Tibial nerve (tissue), 4 donors: ENCODE results near the gene OSTM1. TPM values are rescaled to one million over a fixed set of nuclear protein-coding genes. Genes with fewer than 3 reads are reported as not detected.

Experiments used
- DNase-seq, 2 donors: peaks; one replicate each; pipeline ENCODE4 v3.0.0-alpha.2; 2019; ENCODE audit warnings: low spot score in 2 of 2
- H3K27ac ChIP-seq, 4 donors: fragments of 200-600 bp; sonication (generic) in 3 of 4; one replicate each; pipeline ENCODE4 v1.5.1; 2017 to 2019; ENCODE audit warnings: mild to moderate bottlenecking in 1 of 4
- H3K27me3 ChIP-seq, 2 donors: fragments of 200-600 bp; sonication (generic) in 1 of 2; one replicate each; pipeline versions ENCODE4 v1.5.1 to v1.6.0; 2017 to 2019
- H3K36me3 ChIP-seq, 3 donors: fragments of 200-600 bp; sonication (generic); one replicate each; pipeline ENCODE4 v1.5.1; 2018 to 2019
- H3K4me1 ChIP-seq, 4 donors: fragments of 200-600 bp; sonication (generic) in 3 of 4; one replicate each; pipeline ENCODE4 v1.5.1; 2017 to 2019
- H3K4me3 ChIP-seq, 4 donors: fragments of 200-600 bp; sonication (generic) in 3 of 4; one replicate each; pipeline ENCODE4 v1.5.1; 2017 to 2019; ENCODE audit warnings: mild to moderate bottlenecking in 1 of 4, moderate library complexity in 1 of 4
- H3K9me3 ChIP-seq, 4 donors: fragments of 200-600 bp; sonication (generic) in 3 of 4; one replicate each; pipeline ENCODE4 v1.5.1; 2017 to 2019
- CTCF ChIP-seq, 5 experiments: fragments of 200-600 bp in 3 of 5; fragments of 450-650 bp in 2 of 5; sonication (generic) in 3 of 5; IDR thresholded peaks; one replicate each; pipeline ENCODE4 v1.5.1; 2016 to 2019; ENCODE audit warnings: antibody characterized with exemption in 5 of 5, mild to moderate bottlenecking in 3 of 5, moderate library complexity in 2 of 5
- EP300 ChIP-seq, 2 donors: sonication (generic); formaldehyde crosslinking; IDR thresholded peaks; one replicate each; pipeline ENCODE4 v1.6.1; 2017; ENCODE audit warnings: antibody characterized with exemption in 2 of 2, mild to moderate bottlenecking in 1 of 2
- POLR2A ChIP-seq, 2 donors: fragments of 450-650 bp; IDR thresholded peaks; one replicate each; pipeline ENCODE4 v1.6.1; 2017; ENCODE audit warnings: antibody characterized with exemption in 2 of 2, mild to moderate bottlenecking in 2 of 2, moderate library complexity in 2 of 2
- WGBS, 2 donors: methylation state at CpG; one replicate each; pipeline ENCODE4 v1.1.5; 2018; 5-methylcytosine and 5-hydroxymethylcytosine counted together
- total RNA-seq, 4 donors: library from RNA; depleted of rRNA; stranded (reverse); fragments of >200 nt; gene quantifications; one replicate each; pipeline ENCODE4 v1.1.0, GENCODE V29; 2016

Gene OSTM1
- total RNA-seq, 4 donors from 2014 or later = 49.8 to 136 (median 96.0) TPM

- peaks cover 0 to 7% (median 0%) of the 10 kb centered on the region in 4 donors for H3K9me3 ChIP-seq
- DNase-seq = no peak
- peaks cover 0 to 52% (median 34%) of the 10 kb centered on the region in 4 donors for H3K4me1 ChIP-seq
- TF ChIP-seq EP300 (IDR thresholded peaks at IDR 0.05) = no peak
- no peak for TF ChIP-seq CTCF (IDR thresholded peaks at IDR 0.05)
- TF ChIP-seq POLR2A (IDR thresholded peaks at IDR 0.05) = no peak
- peak overlapping the region in 1 of 4 donors; percentile 74 for H3K4me3 ChIP-seq
- H3K27ac ChIP-seq = no peak overlapping the region
- H3K36me3 ChIP-seq = no peaks in the 10 kb centered on the region
- peaks cover 0 to 96% of the 10 kb centered on the region in 2 donors for H3K27me3 ChIP-seq
- 31 to 37% methylated on average over 24 of the region's 24 CpGs for WGBS, 2 donors
Observed at GRCh38 chr6:108119769-108120141, 45.2 kb upstream of the OSTM1 start.

DNA sequence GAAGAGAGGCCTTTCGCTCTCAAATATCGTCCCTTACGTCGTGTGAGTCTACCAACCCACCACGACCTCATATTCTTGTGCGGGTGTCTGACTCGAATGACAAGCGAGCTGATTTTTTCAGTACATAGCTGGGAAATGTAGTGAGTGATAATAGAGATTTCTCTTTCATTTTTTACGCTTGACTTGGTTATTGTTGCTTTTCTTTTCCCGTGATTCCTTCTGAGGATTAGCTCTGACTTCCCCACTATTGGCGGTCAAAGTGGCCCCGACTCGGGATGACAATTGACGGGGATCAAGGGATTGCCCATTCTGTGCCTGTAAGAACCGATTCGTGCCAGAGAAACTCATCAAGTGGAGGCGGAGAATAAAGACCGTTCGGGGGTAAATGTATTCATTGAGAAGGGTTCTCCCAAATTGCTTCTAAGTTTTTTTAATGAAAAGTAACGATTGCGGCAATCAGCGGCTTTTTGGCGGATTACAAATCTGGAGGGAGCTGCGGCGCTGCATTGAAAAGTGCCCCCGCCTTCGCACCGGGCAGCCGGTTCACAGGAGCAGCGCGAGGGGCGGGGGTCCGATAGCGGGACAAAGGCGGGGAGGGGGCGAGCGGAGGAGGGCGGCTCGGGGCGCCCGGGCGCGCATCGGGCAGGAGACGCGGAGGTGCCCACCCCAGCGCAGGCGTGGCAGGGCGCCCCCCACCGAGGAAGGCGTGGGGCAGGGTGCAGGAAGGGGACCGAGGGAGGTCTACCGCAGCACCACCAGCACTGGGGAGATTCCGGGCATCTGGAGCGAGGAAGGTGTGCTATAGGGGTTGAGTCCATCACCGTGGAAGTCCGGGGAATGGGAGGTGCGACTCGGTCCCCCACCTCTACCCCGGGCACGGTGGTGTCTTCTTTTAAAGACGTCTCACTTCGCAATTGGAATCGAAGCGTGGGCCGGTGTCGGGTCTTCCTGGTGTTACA lies 44.5 kb upstream of the OSTM1 start:
- 3% methylated on average over 58 to 59 of the region's 67 CpGs for WGBS, 2 donors
- peaks cover 0 to 95% of the 10 kb centered on the region in 2 donors for H3K27me3 ChIP-seq
- H3K4me1 ChIP-seq = peaks cover 0 to 59% (median 38%) of the 10 kb centered on the region in 4 donors

GRCh38 chr6:108118359-108118724 lies 43.8 kb upstream of the OSTM1 start:
- peaks cover 0 to 92% of the 10 kb centered on the region in 2 donors for H3K27me3 ChIP-seq
- TF ChIP-seq CTCF (IDR thresholded peaks at IDR 0.05) (no peak), POLR2A (IDR thresholded peaks at IDR 0.05) (no peak), EP300 (IDR thresholded peaks at IDR 0.05) (no peak)
- H3K4me3 ChIP-seq = peak overlapping the region; percentile 49 to 83 (median 69)
- no peaks in the 10 kb centered on the region for H3K9me3 ChIP-seq
- 0% methylated on average over 9 to 44 of the region's 45 CpGs for WGBS, 2 donors
- peaks cover 0 to 66% (median 46%) of the 10 kb centered on the region in 4 donors for H3K4me1 ChIP-seq
- no peak for DNase-seq
- no peak overlapping the region for H3K27ac ChIP-seq
- H3K36me3 ChIP-seq = no peaks in the 10 kb centered on the region

More for the DNA sequence above, 44.5 kb upstream of the OSTM1 start:
- TF ChIP-seq POLR2A (IDR thresholded peaks at IDR 0.05) (no peak), EP300 (IDR thresholded peaks at IDR 0.05) (peak in 1 of 2 donors; percentile 12)
- no peak overlapping the region for H3K27ac ChIP-seq
- DNase-seq = no peak
- peaks cover 0 to under 1% (median 0%) of the 10 kb centered on the region in 4 donors for H3K9me3 ChIP-seq
- peak overlapping the region in 3 of 4 donors; percentile 18 to 74 (median 38) for H3K4me3 ChIP-seq
- H3K36me3 ChIP-seq = no peaks in the 10 kb centered on the region

DNA sequence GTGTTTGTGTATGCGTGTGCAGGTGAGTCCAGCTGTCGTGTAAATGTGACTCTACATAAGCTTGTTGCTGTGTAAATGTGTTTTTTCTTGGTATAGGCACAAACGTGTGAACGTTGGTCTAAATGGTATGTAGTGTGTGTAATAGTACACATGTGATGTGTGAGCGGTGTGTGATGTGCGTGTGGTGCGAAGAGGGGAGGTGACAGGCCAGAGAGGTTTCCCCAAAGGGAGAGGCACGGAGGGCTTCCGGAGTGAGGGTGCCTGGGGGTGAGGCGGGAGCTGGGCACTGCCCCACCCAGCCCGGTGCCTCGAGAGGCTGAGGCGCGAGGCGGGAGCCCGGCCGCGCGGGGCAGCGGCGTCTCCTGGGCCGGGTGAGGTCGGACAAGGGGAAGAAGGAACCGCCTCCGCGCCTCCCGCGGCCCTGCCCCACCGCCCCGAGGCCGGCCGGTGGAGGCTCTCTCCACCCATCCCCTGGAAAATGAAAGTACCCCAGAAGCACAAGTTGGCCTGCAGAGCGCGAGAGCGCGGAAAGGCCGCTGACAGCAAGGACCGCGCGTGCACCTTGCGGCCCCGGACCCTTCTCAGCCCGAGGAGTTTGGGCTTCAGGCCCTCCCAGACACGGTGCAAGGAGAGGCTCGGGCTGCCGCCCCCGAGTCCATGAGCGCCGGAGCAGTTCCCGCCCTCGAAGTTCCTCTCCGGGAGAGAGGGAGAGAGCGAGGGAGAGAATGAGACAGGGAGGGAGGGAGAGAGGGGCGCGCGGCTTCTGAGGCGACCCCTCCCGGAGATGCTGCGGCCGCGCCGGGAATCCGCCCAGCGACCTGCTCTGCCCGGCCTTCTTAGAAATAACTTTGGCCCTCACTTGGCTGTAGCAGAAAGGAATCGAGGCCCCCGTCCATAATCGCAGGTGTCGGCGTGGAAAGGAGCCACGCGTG lies 43.2 kb upstream of the OSTM1 start:
- peaks cover 0 to 89% of the 10 kb centered on the region in 2 donors for H3K27me3 ChIP-seq
- H3K4me3 ChIP-seq = peak overlapping the region; percentile 49 to 83 (median 69)
- TF ChIP-seq EP300 (IDR thresholded peaks at IDR 0.05) = peak in 1 of 2 donors; percentile 11
- no peak for TF ChIP-seq POLR2A (IDR thresholded peaks at IDR 0.05)
- no peak for TF ChIP-seq CTCF (IDR thresholded peaks at IDR 0.05)
- WGBS, 2 donors = 2% methylated on average over 51 to 55 of the region's 72 CpGs
- H3K4me1 ChIP-seq = peaks cover 0 to 69% (median 46%) of the 10 kb centered on the region in 4 donors
- no peak for DNase-seq
- H3K27ac ChIP-seq = no peak overlapping the region
- no peaks in the 10 kb centered on the region for H3K9me3 ChIP-seq
- H3K36me3 ChIP-seq = no peaks in the 10 kb centered on the region
